NCI-H69 (cell line): Measurements from ENCODE around the gene NAGA.

Source experiments
- DNase-seq: peaks from one replicate; lab custom pipeline; 2025; lab: John Stamatoyannopoulos, UW

The NAGA gene

GRCh38 chr22:42039271-42039670, 31.3 kb downstream of the NAGA start:
- no peak for DNase-seq

- DNase-seq = no peak
Measured at GRCh38 chr22:42035256-42035655, 35.4 kb downstream of the NAGA start.

- DNase-seq = no peak
Measured at GRCh38 chr22:42033263-42034181, 37.1 kb downstream of the NAGA start.

GRCh38 chr22:42026705-42027104, 43.9 kb downstream of the NAGA start:
- no peak for DNase-seq

GRCh38 chr22:42025421-42025820, 45.2 kb downstream of the NAGA start:
- DNase-seq = no peak

GRCh38 chr22:42022162-42022847, 48.3 kb downstream of the NAGA start:
- DNase-seq = no peak

GRCh38 chr22:42021571-42021970, 49.0 kb downstream of the NAGA start:
- no peak for DNase-seq

- DNase-seq = no peak
Measured at GRCh38 chr22:42018224-42018623, 52.4 kb downstream of the NAGA start.

- no peak for DNase-seq
Measured at GRCh38 chr22:42016111-42016510, 54.5 kb downstream of the NAGA start.

- DNase-seq = no peak
Measured at GRCh38 chr22:42013385-42013784, 57.2 kb downstream of the NAGA start.

GRCh38 chr22:42010778-42011177, 59.8 kb downstream of the NAGA start:
- DNase-seq = no peak
